ENCODE data around the gene DCST2.
A peak's percentile ranks its signal among the peaks of the same experiment; 100 is the strongest.

Gene DCST2

GRCh38 chr1:154992721-154993571 is 40.6 kb downstream of the DCST2 start:
- H3K9ac ChIP-seq (ENCODE audit: low read length), result no peak overlapping the region
- H3K4me2 ChIP-seq (ENCODE audit: low read length), result no peak overlapping the region
- H3K4me1 ChIP-seq (ENCODE audit: low read length), result peaks cover 15% of the 10 kb centered on the region
- H2AFZ ChIP-seq (ENCODE audit: low read depth, low read length), result no peak overlapping the region
- no peaks in the 10 kb centered on the region for H3K27me3 ChIP-seq (ENCODE audit: low read depth, low read length)
- no peaks in the 10 kb centered on the region for H3K9me3 ChIP-seq (ENCODE audit: insufficient read depth, low read length)
- no peak for TF ChIP-seq EZH2phosphoT487 (IDR thresholded peaks at IDR 0.05; ENCODE audit: low read depth)
- peak; percentile 37 for TF ChIP-seq CTCF (IDR thresholded peaks at IDR 0.05; ENCODE audit: low read depth, low read length)
- H3K79me2 ChIP-seq (ENCODE audit: low read length), result peaks cover 7% of the 10 kb centered on the region; the same call in 1 of the 2 replicates
- no peak overlapping the region for H3K4me3 ChIP-seq (ENCODE audit: low read length)
- no peak overlapping the region for H3K27ac ChIP-seq (ENCODE audit: low read length)
- no peaks in the 10 kb centered on the region for H4K20me1 ChIP-seq (ENCODE audit: insufficient read depth, low read length)
- H3K36me3 ChIP-seq (replicated peaks; ENCODE audit: low read depth, low read length), result peaks cover 20% of the 10 kb centered on the region

GRCh38 chr1:154990276-154990675 is 43.3 kb downstream of the DCST2 start:
- no peaks in the 10 kb centered on the region for H3K4me1 ChIP-seq (ENCODE audit: low read length)
- no peak overlapping the region for H3K27ac ChIP-seq (ENCODE audit: low read length)
- TF ChIP-seq EZH2phosphoT487 (IDR thresholded peaks at IDR 0.05; ENCODE audit: low read depth) (no peak), CTCF (IDR thresholded peaks at IDR 0.05; ENCODE audit: low read depth, low read length) (no peak)
- H3K4me2 ChIP-seq (ENCODE audit: low read length), result no peak overlapping the region
- H3K27me3 ChIP-seq (ENCODE audit: low read depth, low read length), result no peaks in the 10 kb centered on the region
- no peak overlapping the region for H3K4me3 ChIP-seq (ENCODE audit: low read length)
- H3K9ac ChIP-seq (ENCODE audit: low read length), result no peak overlapping the region
- H3K79me2 ChIP-seq (ENCODE audit: low read length), result peaks cover 25% of the 10 kb centered on the region
- H4K20me1 ChIP-seq (ENCODE audit: insufficient read depth, low read length), result no peaks in the 10 kb centered on the region
- no peak overlapping the region for H2AFZ ChIP-seq (ENCODE audit: low read depth, low read length)
- H3K36me3 ChIP-seq (replicated peaks; ENCODE audit: low read depth, low read length), result peaks cover 27% of the 10 kb centered on the region
- no peaks in the 10 kb centered on the region for H3K9me3 ChIP-seq (ENCODE audit: insufficient read depth, low read length)

- no peak overlapping the region for H2AFZ ChIP-seq (ENCODE audit: low read depth, low read length)
- H3K4me2 ChIP-seq (ENCODE audit: low read length), result no peak overlapping the region
Observed at GRCh38 chr1:154989195-154989860, 44.3 kb downstream of the DCST2 start.

More at GRCh38 chr1:154989195-154989860, 44.3 kb downstream of the DCST2 start:
- Histone ChIP-seq H4K20me1 (ENCODE audit: insufficient read depth, low read length) (no peaks in the 10 kb centered on the region), H3K4me1 (ENCODE audit: low read length) (peaks cover 4% of the 10 kb centered on the region), H3K4me3 (ENCODE audit: low read length) (no peak overlapping the region), H3K9ac (ENCODE audit: low read length) (no peak overlapping the region), H3K36me3 (replicated peaks; ENCODE audit: low read depth, low read length) (peaks cover 27% of the 10 kb centered on the region), H3K27ac (ENCODE audit: low read length) (no peak overlapping the region), H3K9me3 (ENCODE audit: insufficient read depth, low read length) (no peaks in the 10 kb centered on the region), H3K79me2 (ENCODE audit: low read length) (peaks cover 33% of the 10 kb centered on the region), H3K27me3 (ENCODE audit: low read depth, low read length) (no peaks in the 10 kb centered on the region)
- TF ChIP-seq EZH2phosphoT487 (IDR thresholded peaks at IDR 0.05; ENCODE audit: low read depth) (no peak), CTCF (IDR thresholded peaks at IDR 0.05; ENCODE audit: low read depth, low read length) (no peak)
